GM19468 (cell line): ENCODE measurements around the gene TELO2.

Experiments
- ATAC-seq: cut with Tn5 transposase; IDR thresholded peaks from one replicate; pipeline ENCODE4 v1.9.1; 2021; ENCODE audit warnings: mild to moderate bottlenecking, moderate library complexity, moderate number of reproducible peaks; ENCODE audit not compliant: unreplicated experiment; ENCODE audit errors: extremely low read depth

Gene TELO2

GRCh38 chr16:1548233-1548632, 55.1 kb downstream of the TELO2 start:
- ATAC-seq: no peak

GRCh38 chr16:1548727-1549126, 55.6 kb downstream of the TELO2 start:
- no peak for ATAC-seq

GRCh38 chr16:1550069-1550468, 56.9 kb downstream of the TELO2 start:
- ATAC-seq: no peak

GRCh38 chr16:1550696-1551095, 57.5 kb downstream of the TELO2 start:
- ATAC-seq: no peak

GRCh38 chr16:1551166-1551565, 58.0 kb downstream of the TELO2 start:
- no peak for ATAC-seq

- ATAC-seq: no peak
These were observed 59.0 kb downstream of the TELO2 start for GRCh38 chr16:1552129-1552528.

GRCh38 chr16:1553946-1554825, 61.0 kb downstream of the TELO2 start:
- no peak for ATAC-seq

- no peak for ATAC-seq
These were observed 61.8 kb downstream of the TELO2 start for GRCh38 chr16:1554826-1555445.

- ATAC-seq: no peak
These were observed 63.1 kb downstream of the TELO2 start for GRCh38 chr16:1556254-1556653.

- no peak for ATAC-seq
These were observed 63.9 kb downstream of the TELO2 start for GRCh38 chr16:1557074-1557473.

- ATAC-seq: no peak
These were observed 64.4 kb downstream of the TELO2 start for GRCh38 chr16:1557576-1557975.

- ATAC-seq: no peak
These were observed 66.4 kb downstream of the TELO2 start for GRCh38 chr16:1559446-1559975.
